IMR-90 (cell line): Measurements from ENCODE around the gene AJM1.

Experiments used
- CEBPB ChIP-seq: IDR thresholded peaks from 2 replicates; pipeline ENCODE4 v1.6.1; 2012; ENCODE audit warnings: low read depth, low read length, improper control_type of control experiment
- CHD1 ChIP-seq: IDR thresholded peaks from 2 replicates; pipeline ENCODE4 v1.6.1; 2012; ENCODE audit warnings: low read depth, low read length, improper control_type of control experiment
- CTCF ChIP-seq: conservative IDR thresholded peaks from 2 replicates; pipeline ENCODE4 v1.5.1; 2012; ENCODE audit warnings: mild to moderate bottlenecking, low read depth, low read length, improper control_type of control experiment
- FOS ChIP-seq: fragments of 150-350 bp; IDR thresholded peaks from 2 replicates; pipeline ENCODE4 v1.6.1; 2016; ENCODE audit warnings: low read depth, low read length
- MAFK ChIP-seq: IDR thresholded peaks from 2 replicates; pipeline ENCODE4 v1.6.1; 2012; ENCODE audit warnings: low read depth, low read length, improper control_type of control experiment
- MAZ ChIP-seq: IDR thresholded peaks from 2 replicates; pipeline ENCODE4 v1.6.1; 2012; ENCODE audit warnings: low read depth, mild to moderate bottlenecking, low read length, improper control_type of control experiment, moderate library complexity, borderline replicate concordance
- POLR2A ChIP-seq: IDR thresholded peaks from 2 replicates; pipeline ENCODE4 v1.6.1; 2012; ENCODE audit warnings: mild to moderate bottlenecking, low read depth, low read length
- RAD21 ChIP-seq: IDR thresholded peaks from 2 replicates; pipeline ENCODE4 v1.6.1; 2012; ENCODE audit warnings: low read length, improper control_type of control experiment
- RCOR1 ChIP-seq: IDR thresholded peaks from 2 replicates; pipeline ENCODE4 v1.6.1; 2012; ENCODE audit warnings: mild to moderate bottlenecking, low read length, improper control_type of control experiment; ENCODE audit not compliant: insufficient replicate concordance
- SMC3 ChIP-seq: fragments of 150-350 bp; IDR thresholded peaks from 2 replicates; pipeline ENCODE4 v1.6.1; 2016; ENCODE audit warnings: low read depth, mild to moderate bottlenecking, antibody characterized with exemption, low read length, moderate library complexity
- USF2 ChIP-seq: fragments of 150-350 bp; IDR thresholded peaks from 2 replicates; pipeline ENCODE4 v1.6.1; 2017; ENCODE audit warnings: mild to moderate bottlenecking, antibody characterized with exemption, low read length, low read depth

GRCh38 chr9:136848393-136849037 lies 6.2 kb downstream of the AJM1 start:
- TF ChIP-seq POLR2A, result no peak
- no peak for TF ChIP-seq MAFK
- no peak for TF ChIP-seq CTCF
- no peak for TF ChIP-seq MAZ
- TF ChIP-seq USF2, result no peak
- no peak for TF ChIP-seq RCOR1
- no peak for TF ChIP-seq SMC3
- TF ChIP-seq CHD1, result no peak
- TF ChIP-seq CEBPB, result no peak
- TF ChIP-seq RAD21, result no peak
- no peak for TF ChIP-seq FOS
